SH-SY5Y (cell line): Measurements from ENCODE around the gene MICAL3.

Source experiments
- GATA2 ChIP-seq: IDR thresholded peaks from 2 replicates; pipeline ENCODE4 v1.6.1; 2011; ENCODE audit warnings: mild to moderate bottlenecking, low read depth, low read length
- GATA3 ChIP-seq: IDR thresholded peaks from 2 replicates; pipeline ENCODE4 v1.6.1; 2011; ENCODE audit warnings: low read depth, mild to moderate bottlenecking, low read length, moderate library complexity

DNA sequence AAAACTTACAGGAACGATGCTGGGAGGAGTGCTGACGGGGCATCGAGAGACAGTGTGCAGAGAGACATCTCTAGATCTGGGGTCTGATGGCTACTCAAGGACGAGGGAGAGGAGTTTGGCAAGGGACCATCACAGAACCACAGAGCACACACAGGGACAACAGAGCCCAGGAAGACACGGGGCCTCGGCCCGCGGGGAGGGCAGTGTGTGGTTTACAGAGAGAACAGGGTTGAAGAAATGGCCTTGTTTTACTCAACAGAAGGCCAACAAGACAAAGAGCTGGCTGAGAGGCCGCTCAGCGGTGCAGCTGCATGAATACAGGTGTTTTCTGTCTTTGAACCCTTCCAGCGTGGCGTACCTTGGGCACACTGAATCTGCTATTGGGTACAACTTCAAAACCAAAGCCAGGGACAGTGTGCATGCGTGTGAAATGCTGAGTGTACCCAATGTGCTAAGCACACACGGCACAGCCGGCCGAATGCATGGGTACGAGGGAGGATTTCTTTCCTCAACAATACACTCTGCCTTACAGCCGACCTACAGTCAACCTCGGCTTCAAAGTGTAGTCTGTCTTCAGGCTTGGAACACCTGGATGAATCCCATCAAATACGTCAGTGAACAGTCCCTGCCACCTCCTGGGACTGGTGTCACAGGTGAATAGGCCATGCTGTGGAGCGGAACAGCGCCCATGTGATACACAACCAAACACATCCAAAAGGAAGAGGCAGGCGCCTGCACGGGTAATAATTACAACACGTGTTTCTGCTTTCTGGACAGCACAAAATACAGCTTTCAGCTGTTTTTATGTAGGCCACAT lies 229.4 kb downstream of the MICAL3 start:
- TF ChIP-seq GATA2 = no peak
- TF ChIP-seq GATA3 = no peak
